WTC11 (cell line): Measurements from ENCODE around the gene SELENOF. TPM values are rescaled to one million over a fixed set of nuclear protein-coding genes. Genes with fewer than 3 reads are reported as not detected.
A peak's percentile ranks its signal among the peaks of the same experiment; 100 is the strongest.

Experiments used
- ATAC-seq: fragments of 200-7000 bp; cut with Tn5 transposase; 2 replicates; pipeline ENCODE4 v1.10.0; 2021; ENCODE audit warnings: mild to moderate bottlenecking, moderate library complexity
- CTCF ChIA-PET: fragments of 300-600 bp; sonication (Branson Sonifier 250); formaldehyde crosslinking; loops from one replicate; lab custom pipeline; 2021; ENCODE audit warnings: antibody characterized with exemption; lab: Charles Lee
- POLR2A ChIA-PET: fragments of 350-600 bp; sonication (Branson Sonifier 250); formaldehyde crosslinking; loops from one replicate; lab custom pipeline; 2021; ENCODE audit warnings: antibody characterized with exemption; lab: Charles Lee
- DNase-seq: peaks from one replicate; pipeline ENCODE4 v3.0.0; 2021; ENCODE audit warnings: low spot score
- H3K27ac Mint-ChIP-seq: 2 replicates; pipeline ENCODE4 v1.8.0; 2021; ENCODE audit warnings: mixed read lengths
- H3K27me3 Mint-ChIP-seq: 2 replicates; pipeline ENCODE4 v1.8.0; 2021; ENCODE audit warnings: low read depth, mild to moderate bottlenecking, moderate library complexity, mixed read lengths
- H3K36me3 Mint-ChIP-seq: 2 replicates; pipeline ENCODE4 v1.8.0; 2021; ENCODE audit warnings: mixed read lengths
- H3K4me1 Mint-ChIP-seq: 2 replicates; pipeline ENCODE4 v1.8.0; 2022; ENCODE audit warnings: mixed read lengths
- H3K4me3 Mint-ChIP-seq: 2 replicates; pipeline ENCODE4 v1.8.0; 2021; ENCODE audit warnings: mild to moderate bottlenecking, moderate library complexity, mixed read lengths
- H3K9me3 Mint-ChIP-seq: 2 replicates; pipeline ENCODE4 v1.8.0; 2021; ENCODE audit warnings: mixed read lengths
- CTCF ChIP-seq: fragments of 200-600 bp; IDR thresholded peaks from 2 replicates; pipeline ENCODE4 v1.8.0; 2022; ENCODE audit warnings: antibody characterized with exemption
- ELF4 ChIP-seq: sonication (generic); formaldehyde crosslinking; IDR thresholded peaks from 2 replicates; pipeline ENCODE4 v1.8.1; 2022; ENCODE audit warnings: low read depth, mild to moderate bottlenecking, moderate library complexity, missing genetic modification reagents
- RORB ChIP-seq: fragments of 250-450 bp; sonication (Bioruptor Pico); IDR thresholded peaks from 2 replicates; pipeline ENCODE4 v1.9.0; 2021; ENCODE audit warnings: mild to moderate bottlenecking
- SOX15 ChIP-seq: fragments of 250-450 bp; sonication (Bioruptor Pico); IDR thresholded peaks from 2 replicates; pipeline ENCODE4 v1.9.0; 2021; ENCODE audit warnings: mild to moderate bottlenecking
- ZBTB21 ChIP-seq: sonication (generic); formaldehyde crosslinking; IDR thresholded peaks from 2 replicates; pipeline ENCODE4 v1.8.1; 2023; ENCODE audit warnings: mild to moderate bottlenecking, missing genetic modification reagents, borderline replicate concordance
- ZNF281 ChIP-seq: sonication (generic); formaldehyde crosslinking; IDR thresholded peaks from 2 replicates; pipeline ENCODE4 v1.8.0; 2023; ENCODE audit warnings: mild to moderate bottlenecking, missing genetic modification reagents
- ZNF396 ChIP-seq: fragments of 250-450 bp; sonication (Bioruptor Pico); IDR thresholded peaks from 2 replicates; pipeline ENCODE4 v1.8.0; 2021; ENCODE audit warnings: mild to moderate bottlenecking, moderate library complexity, borderline replicate concordance
- total RNA-seq: library from RNA; stranded (reverse); gene quantifications from 3 replicates; pipeline ENCODE4 v1.2.3, GENCODE V29; 2021
- TF ChIP-seq, protein P1 (sequence below): fragments of 250-450 bp; sonication (Bioruptor Pico); IDR thresholded peaks from 2 replicates; pipeline ENCODE4 v1.9.0; 2021; ENCODE audit warnings: mild to moderate bottlenecking, borderline replicate concordance
- TF ChIP-seq, protein P2 (sequence below): sonication (generic); formaldehyde crosslinking; IDR thresholded peaks from 2 replicates; pipeline ENCODE4 v1.8.1; 2023; ENCODE audit warnings: mild to moderate bottlenecking, missing genetic modification reagents, borderline replicate concordance

SELENOF gene
- total RNA-seq, 1 experiment from 2014 or later: 156 TPM

GRCh38 chr1:86841116-86841515, 72.8 kb downstream of the SELENOF start (continued):
- TF ChIP-seq, protein P1, sequence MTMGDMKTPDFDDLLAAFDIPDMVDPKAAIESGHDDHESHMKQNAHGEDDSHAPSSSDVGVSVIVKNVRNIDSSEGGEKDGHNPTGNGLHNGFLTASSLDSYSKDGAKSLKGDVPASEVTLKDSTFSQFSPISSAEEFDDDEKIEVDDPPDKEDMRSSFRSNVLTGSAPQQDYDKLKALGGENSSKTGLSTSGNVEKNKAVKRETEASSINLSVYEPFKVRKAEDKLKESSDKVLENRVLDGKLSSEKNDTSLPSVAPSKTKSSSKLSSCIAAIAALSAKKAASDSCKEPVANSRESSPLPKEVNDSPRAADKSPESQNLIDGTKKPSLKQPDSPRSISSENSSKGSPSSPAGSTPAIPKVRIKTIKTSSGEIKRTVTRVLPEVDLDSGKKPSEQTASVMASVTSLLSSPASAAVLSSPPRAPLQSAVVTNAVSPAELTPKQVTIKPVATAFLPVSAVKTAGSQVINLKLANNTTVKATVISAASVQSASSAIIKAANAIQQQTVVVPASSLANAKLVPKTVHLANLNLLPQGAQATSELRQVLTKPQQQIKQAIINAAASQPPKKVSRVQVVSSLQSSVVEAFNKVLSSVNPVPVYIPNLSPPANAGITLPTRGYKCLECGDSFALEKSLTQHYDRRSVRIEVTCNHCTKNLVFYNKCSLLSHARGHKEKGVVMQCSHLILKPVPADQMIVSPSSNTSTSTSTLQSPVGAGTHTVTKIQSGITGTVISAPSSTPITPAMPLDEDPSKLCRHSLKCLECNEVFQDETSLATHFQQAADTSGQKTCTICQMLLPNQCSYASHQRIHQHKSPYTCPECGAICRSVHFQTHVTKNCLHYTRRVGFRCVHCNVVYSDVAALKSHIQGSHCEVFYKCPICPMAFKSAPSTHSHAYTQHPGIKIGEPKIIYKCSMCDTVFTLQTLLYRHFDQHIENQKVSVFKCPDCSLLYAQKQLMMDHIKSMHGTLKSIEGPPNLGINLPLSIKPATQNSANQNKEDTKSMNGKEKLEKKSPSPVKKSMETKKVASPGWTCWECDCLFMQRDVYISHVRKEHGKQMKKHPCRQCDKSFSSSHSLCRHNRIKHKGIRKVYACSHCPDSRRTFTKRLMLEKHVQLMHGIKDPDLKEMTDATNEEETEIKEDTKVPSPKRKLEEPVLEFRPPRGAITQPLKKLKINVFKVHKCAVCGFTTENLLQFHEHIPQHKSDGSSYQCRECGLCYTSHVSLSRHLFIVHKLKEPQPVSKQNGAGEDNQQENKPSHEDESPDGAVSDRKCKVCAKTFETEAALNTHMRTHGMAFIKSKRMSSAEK (CRISPR knock-in tag): no peak
- TF ChIP-seq SOX15 (CRISPR knock-in tag) (no peak), ZBTB21 (CRISPR knock-in tag) (no peak), ELF4 (CRISPR knock-in tag) (no peak)
- TF ChIP-seq, all 79 proteins: peak for 0

DNA sequence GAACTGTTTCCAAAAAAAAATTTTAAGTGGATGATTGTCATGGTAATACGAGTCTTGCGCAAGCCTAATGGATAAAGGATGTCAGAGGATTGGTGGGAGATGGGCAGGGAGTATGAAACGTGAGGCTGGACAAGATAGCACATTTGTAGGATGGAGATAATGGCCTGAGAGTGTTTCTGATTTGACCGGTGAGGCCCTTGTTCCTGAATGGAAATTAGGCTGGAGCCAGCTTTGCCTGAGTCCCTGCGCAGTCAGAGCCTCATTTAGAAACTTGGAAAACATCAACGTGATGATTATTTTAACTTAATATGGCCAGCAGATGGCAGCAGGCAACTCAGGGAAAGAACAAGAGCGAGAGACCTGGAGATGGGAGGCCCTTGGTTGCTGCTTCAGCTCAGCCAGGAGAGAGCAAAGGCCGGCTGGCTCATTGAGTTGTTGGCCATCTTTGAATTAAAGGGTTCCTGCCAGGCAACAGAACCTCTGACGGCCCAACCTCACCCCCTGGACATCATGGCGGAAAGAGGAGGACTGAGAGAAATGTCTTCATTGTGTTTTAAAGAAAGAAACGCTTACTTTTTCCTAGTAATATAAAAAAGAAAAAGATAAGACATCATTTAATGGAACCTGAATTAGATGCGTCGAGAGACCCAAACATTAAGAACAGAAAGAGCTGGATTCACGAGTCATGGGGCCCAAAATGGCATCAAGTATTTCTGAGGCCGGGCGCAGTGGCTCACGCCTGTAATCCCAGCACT, 80.3 kb downstream of the SELENOF start:
- ChIA-PET CTCF (interaction anchor here (0.5 to 1.7 kb wide), 33 partner anchors 8 to 454 kb away, joined by 3 to 17 read pairs (median 4); partner anchors contain the start of genes HS2ST1 and SELENOF), POLR2A (no interaction called here)
- ATAC-seq (peak; percentile 98), DNase-seq (peak; percentile 73)
- peaks cover 3% of the 10 kb centered on the region; the same call in 1 of the 2 replicates for H3K9me3 Mint-ChIP-seq
- no peaks in the 10 kb centered on the region for H3K27me3 Mint-ChIP-seq
- no peak overlapping the region for H3K4me3 Mint-ChIP-seq
- no peak for TF ChIP-seq ZNF281 (CRISPR knock-in tag)
- peak; percentile 23; the same call in 1 of the 2 replicates for TF ChIP-seq ZNF396
- TF ChIP-seq RORB (CRISPR knock-in tag): no peak
- TF ChIP-seq, protein P2, sequence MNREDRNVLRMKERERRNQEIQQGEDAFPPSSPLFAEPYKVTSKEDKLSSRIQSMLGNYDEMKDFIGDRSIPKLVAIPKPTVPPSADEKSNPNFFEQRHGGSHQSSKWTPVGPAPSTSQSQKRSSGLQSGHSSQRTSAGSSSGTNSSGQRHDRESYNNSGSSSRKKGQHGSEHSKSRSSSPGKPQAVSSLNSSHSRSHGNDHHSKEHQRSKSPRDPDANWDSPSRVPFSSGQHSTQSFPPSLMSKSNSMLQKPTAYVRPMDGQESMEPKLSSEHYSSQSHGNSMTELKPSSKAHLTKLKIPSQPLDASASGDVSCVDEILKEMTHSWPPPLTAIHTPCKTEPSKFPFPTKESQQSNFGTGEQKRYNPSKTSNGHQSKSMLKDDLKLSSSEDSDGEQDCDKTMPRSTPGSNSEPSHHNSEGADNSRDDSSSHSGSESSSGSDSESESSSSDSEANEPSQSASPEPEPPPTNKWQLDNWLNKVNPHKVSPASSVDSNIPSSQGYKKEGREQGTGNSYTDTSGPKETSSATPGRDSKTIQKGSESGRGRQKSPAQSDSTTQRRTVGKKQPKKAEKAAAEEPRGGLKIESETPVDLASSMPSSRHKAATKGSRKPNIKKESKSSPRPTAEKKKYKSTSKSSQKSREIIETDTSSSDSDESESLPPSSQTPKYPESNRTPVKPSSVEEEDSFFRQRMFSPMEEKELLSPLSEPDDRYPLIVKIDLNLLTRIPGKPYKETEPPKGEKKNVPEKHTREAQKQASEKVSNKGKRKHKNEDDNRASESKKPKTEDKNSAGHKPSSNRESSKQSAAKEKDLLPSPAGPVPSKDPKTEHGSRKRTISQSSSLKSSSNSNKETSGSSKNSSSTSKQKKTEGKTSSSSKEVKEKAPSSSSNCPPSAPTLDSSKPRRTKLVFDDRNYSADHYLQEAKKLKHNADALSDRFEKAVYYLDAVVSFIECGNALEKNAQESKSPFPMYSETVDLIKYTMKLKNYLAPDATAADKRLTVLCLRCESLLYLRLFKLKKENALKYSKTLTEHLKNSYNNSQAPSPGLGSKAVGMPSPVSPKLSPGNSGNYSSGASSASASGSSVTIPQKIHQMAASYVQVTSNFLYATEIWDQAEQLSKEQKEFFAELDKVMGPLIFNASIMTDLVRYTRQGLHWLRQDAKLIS (CRISPR knock-in tag): no peak
- peak; percentile 35; the same call in 1 of the 2 replicates for TF ChIP-seq CTCF
- H3K36me3 Mint-ChIP-seq: no peaks in the 10 kb centered on the region
- H3K4me1 Mint-ChIP-seq: peaks cover 5% of the 10 kb centered on the region
- peak overlapping the region; percentile 52; the same call in 1 of the 2 replicates for H3K27ac Mint-ChIP-seq
